HG03354 (cell line): ENCODE results near the gene TMEM134.

Experiments used
- ATAC-seq: cut with Tn5 transposase; IDR thresholded peaks from one replicate; pipeline ENCODE4 v1.9.1; 2021; ENCODE audit warnings: mild to moderate bottlenecking; ENCODE audit not compliant: unreplicated experiment, poor library complexity, severe bottlenecking

The TMEM134 gene

DNA sequence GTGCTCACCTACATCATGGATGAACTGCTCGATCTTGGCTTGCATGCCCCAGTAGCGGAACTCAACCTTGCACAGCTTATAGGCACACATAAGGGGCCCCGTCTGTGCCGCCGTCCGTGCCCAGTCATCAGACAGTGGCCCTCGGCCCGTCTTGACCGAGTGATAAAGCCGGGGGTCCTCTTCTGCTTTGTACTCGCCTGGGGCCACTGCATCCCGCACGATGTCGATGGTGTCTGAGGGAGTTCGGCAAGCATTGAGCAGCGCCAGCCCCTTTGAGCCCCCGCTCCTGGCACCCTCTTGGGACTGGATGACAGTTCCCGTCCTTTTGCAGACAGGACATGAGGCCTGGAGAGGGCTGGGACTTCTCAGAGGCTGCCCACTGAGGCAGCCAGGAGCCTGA, 32.8 kb upstream of the TMEM134 start:
- ATAC-seq, result no peak

- no peak for ATAC-seq
Measured at GRCh38 chr11:67500831-67501715, 32.0 kb upstream of the TMEM134 start.

GRCh38 chr11:67500484-67500821, 31.4 kb upstream of the TMEM134 start:
- ATAC-seq, result no peak

- ATAC-seq, result no peak
Measured at GRCh38 chr11:67499808-67500483, 30.9 kb upstream of the TMEM134 start.

DNA sequence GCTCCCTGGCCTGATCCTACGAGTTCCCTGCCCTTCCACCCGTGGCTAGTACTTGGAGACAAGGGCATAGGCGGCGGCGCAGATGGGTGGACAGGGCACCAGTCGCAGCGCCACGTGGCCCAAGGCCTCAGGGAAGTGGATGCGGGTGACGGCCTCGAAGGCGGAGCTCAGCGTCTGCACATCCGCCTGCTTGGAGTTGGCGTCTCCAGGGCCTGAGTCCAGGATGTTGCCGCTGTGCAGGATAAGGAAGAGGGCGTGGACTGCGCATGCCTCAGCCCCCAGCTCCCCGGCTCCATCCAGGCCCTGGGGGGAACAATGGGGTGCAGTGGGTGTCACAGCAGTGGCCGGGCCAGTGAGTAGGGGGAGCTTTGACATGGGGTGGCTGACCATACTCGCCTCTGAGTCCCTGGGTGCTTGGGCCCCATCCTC, 29.5 kb upstream of the TMEM134 start:
- no peak for ATAC-seq

GRCh38 chr11:67497656-67498291, 28.7 kb upstream of the TMEM134 start:
- ATAC-seq, result no peak

GRCh38 chr11:67496113-67496512, 27.1 kb upstream of the TMEM134 start:
- ATAC-seq, result no peak

DNA sequence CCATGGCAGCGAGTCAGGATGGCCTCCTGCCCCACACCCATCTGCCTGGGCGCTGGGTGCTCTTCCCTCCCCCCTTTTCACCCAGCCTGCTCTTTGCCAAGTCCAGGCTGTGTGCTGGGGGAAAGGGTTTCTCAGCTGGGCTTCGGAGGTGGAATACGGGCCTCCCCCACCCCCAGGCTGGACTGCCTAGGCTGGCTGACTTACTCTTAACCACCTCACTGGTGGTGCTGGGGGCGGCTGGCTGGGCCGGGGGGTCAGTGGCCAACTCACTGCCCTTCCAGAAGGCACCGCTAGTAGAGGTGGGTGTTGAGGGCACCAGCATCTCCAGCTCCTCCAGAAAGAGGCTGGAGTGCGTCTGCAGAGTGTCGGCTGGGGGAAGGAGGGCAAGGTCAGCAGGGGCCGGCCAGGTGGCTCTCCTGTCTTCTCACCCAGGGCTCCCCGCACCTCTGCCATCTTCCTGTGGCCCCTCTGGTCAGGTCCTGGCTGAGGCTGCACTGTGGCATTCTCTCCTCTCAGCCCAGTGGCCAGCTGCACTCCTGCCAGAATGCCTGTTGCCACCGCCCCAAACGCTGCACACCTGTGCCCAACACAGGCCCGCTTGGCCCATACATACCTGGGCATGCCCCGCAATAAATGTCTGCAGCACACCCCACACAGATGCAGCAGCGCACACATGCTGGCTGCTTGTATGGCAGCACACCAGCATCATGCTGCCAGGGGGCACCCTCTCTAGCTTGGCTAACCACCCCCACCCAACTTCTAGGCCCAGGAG, 26.4 kb upstream of the TMEM134 start:
- no peak for ATAC-seq

GRCh38 chr11:67494371-67495233, 25.6 kb upstream of the TMEM134 start:
- ATAC-seq, result no peak

DNA sequence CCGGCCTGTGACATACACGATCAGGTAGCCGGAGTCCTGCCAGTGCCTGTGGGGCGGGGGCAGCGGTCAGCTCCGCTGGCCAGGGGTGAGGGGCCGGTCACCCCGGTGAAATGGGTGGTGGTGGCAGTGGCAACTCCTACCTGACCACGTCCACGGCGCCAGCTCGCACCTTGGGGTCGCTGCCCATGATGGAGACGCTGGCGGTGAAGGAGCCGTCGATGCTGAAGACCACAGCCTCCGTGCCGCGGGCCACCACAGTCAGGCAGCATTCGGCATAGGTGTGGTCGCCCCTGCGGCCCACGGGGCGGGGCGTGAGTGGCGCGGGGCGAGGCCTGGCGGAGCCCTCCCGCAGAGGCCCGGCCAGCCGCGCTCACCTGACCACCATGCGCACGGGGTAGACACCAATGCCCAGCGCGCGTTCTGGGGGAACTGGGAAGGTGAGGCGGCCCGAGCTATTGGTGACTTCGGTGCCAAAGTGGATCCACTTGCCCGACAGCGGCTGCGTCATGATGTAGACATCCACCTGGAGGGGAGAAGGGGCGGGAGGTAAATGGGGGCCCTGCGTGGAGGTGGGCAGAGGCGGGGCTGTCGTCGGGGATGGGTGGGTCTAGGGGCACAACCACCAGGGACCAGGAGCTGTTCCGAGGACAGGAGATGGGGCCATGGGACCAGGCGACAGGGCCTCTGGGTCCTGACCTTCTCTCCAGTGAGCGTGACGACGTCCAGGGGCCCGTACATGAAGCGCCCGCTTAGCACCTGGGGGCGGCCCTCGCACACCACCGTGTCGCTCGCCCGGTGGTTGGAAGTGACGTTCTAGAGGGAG, 24.7 kb upstream of the TMEM134 start:
- no peak for ATAC-seq

- ATAC-seq, result no peak
Measured at GRCh38 chr11:67492801-67493547, 23.9 kb upstream of the TMEM134 start.

DNA sequence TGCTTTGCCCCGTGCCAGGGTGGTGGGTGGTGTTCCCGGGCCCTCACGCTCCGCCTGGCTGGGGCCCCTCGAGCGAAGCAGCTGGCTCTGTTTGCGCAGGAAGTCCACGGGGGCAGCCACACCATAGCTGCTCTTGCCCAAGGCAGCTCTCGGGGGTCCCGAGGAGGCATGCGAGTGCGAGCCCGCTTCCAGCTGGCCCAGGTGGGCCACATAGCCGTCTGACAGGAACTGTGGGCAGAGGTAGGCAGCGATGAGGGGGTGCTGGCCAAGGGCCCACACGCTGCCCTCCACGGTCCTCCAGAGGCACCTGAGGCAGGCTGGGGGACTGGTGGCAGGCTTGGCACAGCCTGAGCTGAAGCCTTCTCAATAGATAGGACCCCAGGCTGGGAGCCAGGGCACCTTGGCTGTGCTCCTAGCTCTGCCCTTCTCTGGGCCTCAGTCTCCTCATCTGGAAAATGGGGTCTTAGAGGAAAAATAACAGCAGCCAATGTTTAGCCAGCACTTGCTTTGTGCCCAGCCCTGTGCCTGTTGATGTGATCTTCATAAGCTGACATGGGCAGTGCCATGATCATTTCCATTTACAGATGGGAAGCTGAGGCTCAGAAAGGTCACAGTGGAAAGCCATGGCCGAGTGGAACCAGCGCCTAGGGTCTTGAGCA, 23.1 kb upstream of the TMEM134 start:
- ATAC-seq, result no peak

DNA sequence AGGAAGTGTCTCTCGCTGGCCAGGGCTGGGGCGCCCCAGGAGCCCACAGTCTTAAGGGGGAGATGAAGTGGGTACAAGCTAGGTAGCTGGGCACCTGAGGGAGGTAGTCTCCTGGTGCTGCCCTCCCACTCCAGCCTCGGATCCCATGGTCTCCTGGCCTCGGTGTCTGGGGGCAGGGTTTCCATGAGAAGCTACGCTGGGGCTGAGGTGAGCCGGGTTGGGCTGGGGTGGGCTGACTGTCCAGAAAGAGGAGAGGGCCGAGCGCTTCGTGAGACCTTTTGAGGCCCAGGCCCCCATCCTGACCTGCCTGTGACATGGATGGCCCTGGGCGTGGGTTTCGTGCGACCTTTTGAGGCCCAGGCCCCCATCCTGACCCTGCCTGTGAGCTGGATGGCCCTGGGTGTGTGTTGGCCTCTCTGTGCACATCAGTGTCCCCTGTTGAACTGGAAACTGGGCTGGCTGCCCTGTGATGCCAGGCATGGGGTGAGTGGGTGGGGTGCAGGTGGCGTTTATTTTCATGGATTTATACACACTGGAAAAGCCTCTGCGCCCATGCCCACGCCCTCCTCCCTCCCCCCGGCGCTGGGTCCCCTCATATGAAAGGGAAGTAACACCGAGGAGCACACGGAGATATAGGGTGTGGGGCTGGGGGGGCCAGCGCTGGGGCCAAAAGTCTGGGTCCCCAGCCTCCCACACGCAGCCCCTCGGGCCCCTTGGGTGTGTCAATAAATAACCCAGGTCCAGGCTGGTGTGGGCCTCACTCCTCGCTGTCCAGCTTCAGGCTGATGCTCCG, 22.4 kb upstream of the TMEM134 start:
- no peak for ATAC-seq

DNA sequence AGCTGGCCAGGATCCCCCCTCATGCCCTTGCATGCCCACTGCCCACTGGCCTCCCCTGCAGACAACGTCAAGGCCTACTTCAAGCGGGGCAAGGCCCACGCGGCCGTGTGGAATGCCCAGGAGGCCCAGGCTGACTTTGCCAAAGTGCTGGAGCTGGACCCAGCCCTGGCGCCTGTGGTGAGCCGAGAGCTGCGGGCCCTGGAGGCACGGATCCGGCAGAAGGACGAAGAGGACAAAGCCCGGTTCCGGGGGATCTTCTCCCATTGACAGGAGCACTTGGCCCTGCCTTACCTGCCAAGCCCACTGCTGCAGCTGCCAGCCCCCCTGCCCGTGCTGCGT, 21.6 kb upstream of the TMEM134 start:
- ATAC-seq, result no peak

DNA sequence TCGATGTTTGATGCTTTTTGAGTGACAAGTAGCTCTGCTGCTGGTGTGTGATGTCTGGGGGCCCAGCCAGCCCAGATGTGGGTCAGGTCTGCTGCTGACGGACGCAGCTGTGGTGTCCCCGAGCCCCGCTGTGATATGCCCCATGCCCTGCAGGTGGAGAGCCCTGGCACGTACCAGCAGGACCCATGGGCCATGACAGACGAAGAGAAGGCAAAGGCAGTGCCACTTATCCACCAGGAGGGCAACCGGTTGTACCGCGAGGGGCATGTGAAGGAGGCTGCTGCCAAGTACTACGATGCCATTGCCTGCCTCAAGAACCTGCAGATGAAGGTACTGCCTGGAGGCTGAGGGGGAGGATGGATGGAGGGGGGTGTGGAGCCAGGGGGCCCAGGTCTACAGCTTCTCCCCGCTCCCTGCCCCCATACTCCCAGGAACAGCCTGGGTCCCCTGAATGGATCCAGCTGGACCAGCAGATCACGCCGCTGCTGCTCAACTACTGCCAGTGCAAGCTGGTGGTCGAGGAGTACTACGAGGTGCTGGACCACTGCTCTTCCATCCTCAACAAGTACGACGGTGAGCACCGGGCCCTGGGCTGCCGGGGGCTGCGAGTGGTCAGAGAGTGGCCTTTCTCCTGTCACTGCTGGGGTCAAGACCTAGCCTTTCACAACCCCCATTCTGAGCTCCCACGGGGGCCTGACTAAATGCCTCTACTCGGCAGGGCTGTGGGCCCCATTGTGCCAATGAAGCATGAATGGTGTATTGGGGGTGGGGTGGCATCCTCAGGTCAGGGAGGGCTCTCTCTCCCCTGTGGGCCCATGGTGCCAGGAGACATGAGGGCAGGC, 21.1 kb upstream of the TMEM134 start:
- no peak for ATAC-seq
